ENCODE results near the gene RANGRF. TPM values are rescaled to one million over a fixed set of nuclear protein-coding genes. Genes with fewer than 3 reads are reported as not detected.

Gene RANGRF
- total and polyA plus RNA-seq, 2 donors, result 29.0 to 51.3 TPM

- DNase-seq (ENCODE audit: low read depth in 6 of 9, low spot score in 9 of 9), result no peak
- WGBS, result 94% methylated on average over 2 of the region's 2 CpGs
- no peak overlapping the region for H3K27ac ChIP-seq (ENCODE audit: low read depth in 1 of 2, low read length in 1 of 2)
- H3K27me3 ChIP-seq (ENCODE audit: control insufficient read depth in 2 of 2, insufficient read depth in 1 of 2, low read length in 1 of 2), result peaks cover 3 to 19% of the 10 kb centered on the region in 2 donors
- H3K36me3 ChIP-seq (ENCODE audit: control insufficient read depth in 2 of 2, insufficient read depth in 2 of 2, low read length in 1 of 2), result no peaks in the 10 kb centered on the region
- H3K4me1 ChIP-seq (ENCODE audit: control insufficient read depth in 2 of 2, insufficient read depth in 2 of 2, low read length in 2 of 2), result peaks cover 0 to 2% of the 10 kb centered on the region in 2 donors
- H3K4me3 ChIP-seq (ENCODE audit: low read length in 2 of 2), result no peak overlapping the region
- no peaks in the 10 kb centered on the region for H3K9me3 ChIP-seq (ENCODE audit: control insufficient read depth in 2 of 2, insufficient read depth in 1 of 2, low read length in 1 of 2)
Observed at GRCh38 chr17:8332128-8332527, 43.7 kb downstream of the RANGRF start.

GRCh38 chr17:8332688-8333087, 44.2 kb downstream of the RANGRF start:
- H3K27ac ChIP-seq (ENCODE audit: low read depth in 1 of 2, low read length in 1 of 2), result no peak overlapping the region
- H3K36me3 ChIP-seq (ENCODE audit: control insufficient read depth in 2 of 2, insufficient read depth in 2 of 2, low read length in 1 of 2), result no peaks in the 10 kb centered on the region
- 88% methylated on average over 5 of the region's 5 CpGs for WGBS
- no peak overlapping the region for H3K4me3 ChIP-seq (ENCODE audit: low read length in 2 of 2)
- H3K27me3 ChIP-seq (ENCODE audit: control insufficient read depth in 2 of 2, insufficient read depth in 1 of 2, low read length in 1 of 2), result peaks cover 3 to 13% of the 10 kb centered on the region in 2 donors
- H3K4me1 ChIP-seq (ENCODE audit: control insufficient read depth in 2 of 2, insufficient read depth in 2 of 2, low read length in 2 of 2), result no peaks in the 10 kb centered on the region
- no peaks in the 10 kb centered on the region for H3K9me3 ChIP-seq (ENCODE audit: control insufficient read depth in 2 of 2, insufficient read depth in 1 of 2, low read length in 1 of 2)
- DNase-seq (ENCODE audit: low read depth in 6 of 9, low spot score in 9 of 9), result no peak

GRCh38 chr17:8333281-8333680, 44.8 kb downstream of the RANGRF start:
- H3K9me3 ChIP-seq (ENCODE audit: control insufficient read depth in 2 of 2, insufficient read depth in 1 of 2, low read length in 1 of 2), result no peaks in the 10 kb centered on the region
- no peaks in the 10 kb centered on the region for H3K4me1 ChIP-seq (ENCODE audit: control insufficient read depth in 2 of 2, insufficient read depth in 2 of 2, low read length in 2 of 2)
- no peak for DNase-seq (ENCODE audit: low read depth in 6 of 9, low spot score in 9 of 9)
- H3K27ac ChIP-seq (ENCODE audit: low read depth in 1 of 2, low read length in 1 of 2), result no peak overlapping the region
- H3K4me3 ChIP-seq (ENCODE audit: low read length in 2 of 2), result no peak overlapping the region
- no peaks in the 10 kb centered on the region for H3K36me3 ChIP-seq (ENCODE audit: control insufficient read depth in 2 of 2, insufficient read depth in 2 of 2, low read length in 1 of 2)
- WGBS, result 93% methylated on average over 4 of the region's 4 CpGs
- peaks cover 0 to 7% of the 10 kb centered on the region in 2 donors for H3K27me3 ChIP-seq (ENCODE audit: control insufficient read depth in 2 of 2, insufficient read depth in 1 of 2, low read length in 1 of 2)

- no peak overlapping the region for H3K4me3 ChIP-seq (ENCODE audit: low read length in 2 of 2)
- H3K27ac ChIP-seq (ENCODE audit: low read depth in 1 of 2, low read length in 1 of 2), result no peak overlapping the region
- WGBS, result 24% methylated on average over 11 of the region's 11 CpGs
- H3K9me3 ChIP-seq (ENCODE audit: control insufficient read depth in 2 of 2, insufficient read depth in 1 of 2, low read length in 1 of 2), result no peaks in the 10 kb centered on the region
- no peaks in the 10 kb centered on the region for H3K4me1 ChIP-seq (ENCODE audit: control insufficient read depth in 2 of 2, insufficient read depth in 2 of 2, low read length in 2 of 2)
- no peaks in the 10 kb centered on the region for H3K36me3 ChIP-seq (ENCODE audit: control insufficient read depth in 2 of 2, insufficient read depth in 2 of 2, low read length in 1 of 2)
- H3K27me3 ChIP-seq (ENCODE audit: control insufficient read depth in 2 of 2, insufficient read depth in 1 of 2, low read length in 1 of 2), result no peaks in the 10 kb centered on the region
- peak in 1 of 9 donors; percentile 5 for DNase-seq (ENCODE audit: low read depth in 6 of 9, low spot score in 9 of 9)
Observed at GRCh38 chr17:8337802-8338752, 49.6 kb downstream of the RANGRF start.

- WGBS, result over 99% methylated on average over 5 of the region's 5 CpGs
- Histone ChIP-seq H3K4me1 (ENCODE audit: control insufficient read depth in 2 of 2, insufficient read depth in 2 of 2, low read length in 2 of 2) (no peaks in the 10 kb centered on the region), H3K27me3 (ENCODE audit: control insufficient read depth in 2 of 2, insufficient read depth in 1 of 2, low read length in 1 of 2) (no peaks in the 10 kb centered on the region), H3K36me3 (ENCODE audit: control insufficient read depth in 2 of 2, insufficient read depth in 2 of 2, low read length in 1 of 2) (no peaks in the 10 kb centered on the region), H3K4me3 (ENCODE audit: low read length in 2 of 2) (no peak overlapping the region), H3K9me3 (ENCODE audit: control insufficient read depth in 2 of 2, insufficient read depth in 1 of 2, low read length in 1 of 2) (no peaks in the 10 kb centered on the region), H3K27ac (ENCODE audit: low read depth in 1 of 2, low read length in 1 of 2) (no peak overlapping the region)
- no peak for DNase-seq (ENCODE audit: low read depth in 6 of 9, low spot score in 9 of 9)
Observed at GRCh38 chr17:8338753-8339140, 50.3 kb downstream of the RANGRF start.

GRCh38 chr17:8339540-8339939, 51.1 kb downstream of the RANGRF start, which contains the start of gene ODF4:
ODF4 (plus strand) TSS chr17:8339840; CDS start chr17:8340052, 212 bp downstream.
- Histone ChIP-seq H3K27ac (ENCODE audit: low read depth in 1 of 2, low read length in 1 of 2) (no peak within 1 kb of the TSS), H3K27me3 (ENCODE audit: control insufficient read depth in 2 of 2, insufficient read depth in 1 of 2, low read length in 1 of 2) (no peaks in the 10 kb centered on the region), H3K4me1 (ENCODE audit: control insufficient read depth in 2 of 2, insufficient read depth in 2 of 2, low read length in 2 of 2) (no peaks in the 10 kb centered on the region), H3K36me3 (ENCODE audit: control insufficient read depth in 2 of 2, insufficient read depth in 2 of 2, low read length in 1 of 2) (no peaks in the 10 kb centered on the region), H3K4me3 (ENCODE audit: low read length in 2 of 2) (no peak within 1 kb of the TSS), H3K9me3 (ENCODE audit: control insufficient read depth in 2 of 2, insufficient read depth in 1 of 2, low read length in 1 of 2) (no peaks in the 10 kb centered on the region)
- DNase-seq (ENCODE audit: low read depth in 6 of 9, low spot score in 9 of 9), result no peak
- 72% methylated on average over 2 of the region's 2 CpGs for WGBS

Other genes starting within 250 kb of the RANGRF start
- gene ALOX15B, start 249.6 kb upstream of the RANGRF start, total RNA-seq, result 0.24 TPM
- gene ALOX15B, start 249.6 kb upstream of the RANGRF start, polyA plus RNA-seq, result 5.1 TPM
- 0.42 TPM for gene ALOX12B, start 201.0 kb upstream of the RANGRF start, total RNA-seq
- gene ALOX12B, start 201.0 kb upstream of the RANGRF start, polyA plus RNA-seq, result 5.0 TPM
- not detected for gene ALOXE3, start 170.2 kb upstream of the RANGRF start, total RNA-seq
- 1.2 TPM for gene ALOXE3, start 170.2 kb upstream of the RANGRF start, polyA plus RNA-seq
- not detected for gene HES7, start 164.6 kb upstream of the RANGRF start, total RNA-seq
- 0.75 TPM for gene HES7, start 164.6 kb upstream of the RANGRF start, polyA plus RNA-seq
- 4.2 TPM for gene PER1, start 136.3 kb upstream of the RANGRF start, total RNA-seq
- 71.9 TPM for gene PER1, start 136.3 kb upstream of the RANGRF start, polyA plus RNA-seq
- gene VAMP2, start 125.7 kb upstream of the RANGRF start, total RNA-seq, result 7.4 TPM
- 73.9 TPM for gene VAMP2, start 125.7 kb upstream of the RANGRF start, polyA plus RNA-seq
- 71.6 TPM for gene TMEM107, start 112.3 kb upstream of the RANGRF start, total RNA-seq
- gene TMEM107, start 112.3 kb upstream of the RANGRF start, polyA plus RNA-seq, result 21.3 TPM
- 8.5 TPM for gene BORCS6, start 98.5 kb upstream of the RANGRF start, total RNA-seq
- 11.4 TPM for gene BORCS6, start 98.5 kb upstream of the RANGRF start, polyA plus RNA-seq
- 58.8 TPM for gene AURKB, start 78.1 kb upstream of the RANGRF start, total RNA-seq
- gene AURKB, start 78.1 kb upstream of the RANGRF start, polyA plus RNA-seq, result 11.3 TPM
- gene CTC1, start 40.6 kb upstream of the RANGRF start, total RNA-seq, result 12.0 TPM
- gene CTC1, start 40.6 kb upstream of the RANGRF start, polyA plus RNA-seq, result 55.8 TPM
- gene PFAS, start 39.4 kb upstream of the RANGRF start, total RNA-seq, result 19.6 TPM
- gene PFAS, start 39.4 kb upstream of the RANGRF start, polyA plus RNA-seq, result 12.8 TPM
- gene SLC25A35, start 6.7 kb downstream of the RANGRF start, total RNA-seq, result 0.90 TPM
- gene SLC25A35, start 6.7 kb downstream of the RANGRF start, polyA plus RNA-seq, result 8.5 TPM
- gene ARHGEF15, start 21.6 kb downstream of the RANGRF start, total RNA-seq, result 0.71 TPM
- gene ARHGEF15, start 21.6 kb downstream of the RANGRF start, polyA plus RNA-seq, result 6.1 TPM
- not detected for gene ODF4, start 51.2 kb downstream of the RANGRF start, total RNA-seq
- 0.05 TPM for gene ODF4, start 51.2 kb downstream of the RANGRF start, polyA plus RNA-seq
- gene RPL26, start 94.5 kb downstream of the RANGRF start, total RNA-seq, result 5,303 TPM
- 6,011 TPM for gene RPL26, start 94.5 kb downstream of the RANGRF start, polyA plus RNA-seq
- gene RNF222, start 109.2 kb downstream of the RANGRF start, total RNA-seq, result not detected
- gene RNF222, start 109.2 kb downstream of the RANGRF start, polyA plus RNA-seq, result 0.34 TPM
- 17.8 TPM for gene NDEL1, start 147.2 kb downstream of the RANGRF start, total RNA-seq
- 24.4 TPM for gene NDEL1, start 147.2 kb downstream of the RANGRF start, polyA plus RNA-seq

All from thymus (tissue), 11 donors.